T-helper 1 cell (primary cell): Measurements from ENCODE around the gene LILRA1.
"Not testable (repeated sequence)": the region's sequence is repeated elsewhere in the genome, so short reads cannot be mapped to it uniquely, and the experiment has no call there.

Source experiments
- DNase-seq, 5 donors: peaks; one replicate each; pipeline ENCODE4 v3.0.0-alpha.2; 2012 to 2020

Gene LILRA1

GRCh38 chr19:54578268-54578667 lies 15.2 kb upstream of the LILRA1 start:
- not testable (repeated sequence) for DNase-seq

GRCh38 chr19:54586397-54586796 lies 7.0 kb upstream of the LILRA1 start:
- no peak for DNase-seq

- no peak for DNase-seq
Measured at GRCh38 chr19:54587026-54587425, 6.4 kb upstream of the LILRA1 start.

GRCh38 chr19:54593931-54594626 lies 647 bp downstream of the LILRA1 start:
- DNase-seq, result not testable (repeated sequence)

GRCh38 chr19:54594737-54595136 lies 1.3 kb downstream of the LILRA1 start:
- DNase-seq, result no peak

- DNase-seq, result not testable (repeated sequence)
Measured at GRCh38 chr19:54595680-54596436, 2.4 kb downstream of the LILRA1 start.

GRCh38 chr19:54600212-54600611 lies 6.8 kb downstream of the LILRA1 start:
- DNase-seq, result no peak

- no peak for DNase-seq
Measured at GRCh38 chr19:54606230-54606629, 12.8 kb downstream of the LILRA1 start.

- DNase-seq, result no peak
Measured at GRCh38 chr19:54606891-54607784, 13.7 kb downstream of the LILRA1 start.

- DNase-seq, result no peak
Measured at GRCh38 chr19:54607785-54608150, 14.3 kb downstream of the LILRA1 start.

GRCh38 chr19:54608205-54608604 lies 14.8 kb downstream of the LILRA1 start:
- no peak for DNase-seq

GRCh38 chr19:54608792-54609191 lies 15.4 kb downstream of the LILRA1 start:
- DNase-seq, result no peak

GRCh38 chr19:54609356-54609791 lies 15.9 kb downstream of the LILRA1 start:
- DNase-seq, result no peak

GRCh38 chr19:54612428-54612827 lies 19.0 kb downstream of the LILRA1 start:
- no peak for DNase-seq

GRCh38 chr19:54614726-54615125 lies 21.3 kb downstream of the LILRA1 start:
- DNase-seq, result no peak

GRCh38 chr19:54616057-54616456 lies 22.6 kb downstream of the LILRA1 start:
- DNase-seq, result no peak

GRCh38 chr19:54616821-54617560 lies 23.6 kb downstream of the LILRA1 start:
- no peak for DNase-seq

- no peak for DNase-seq
Measured at GRCh38 chr19:54620464-54620863, 27.0 kb downstream of the LILRA1 start.

GRCh38 chr19:54622431-54622830 lies 29.0 kb downstream of the LILRA1 start:
- DNase-seq, result no peak

- DNase-seq, result not testable (repeated sequence)
Measured at GRCh38 chr19:54624234-54624633, 30.8 kb downstream of the LILRA1 start.

- not testable (repeated sequence) for DNase-seq
Measured at GRCh38 chr19:54624934-54625730, 31.7 kb downstream of the LILRA1 start.

- DNase-seq, result no peak
Measured at GRCh38 chr19:54626757-54627156, 33.3 kb downstream of the LILRA1 start.
